ENCODE results near the gene CCDC87. TPM values are rescaled to one million over a fixed set of nuclear protein-coding genes. Genes with fewer than 3 reads are reported as not detected.
"Not testable (repeated sequence)": the region's sequence is repeated elsewhere in the genome, so short reads cannot be mapped to it uniquely, and the experiment has no call there.

The CCDC87 gene
- total RNA-seq, 2 experiments from 2014 or later = not detected

- Mint-ChIP-seq H3K4me1 (peaks cover 37% of the 10 kb centered on the region), H3K4me3 (no peak overlapping the region), H3K9me3 (no peaks in the 10 kb centered on the region), H3K27me3 (no peaks in the 10 kb centered on the region), H3K36me3 (ENCODE audit: low read depth) (peaks cover 3% of the 10 kb centered on the region), H3K27ac (no peak overlapping the region)
- ChIA-PET CTCF (interaction anchor here (0.6 to 3.0 kb wide), 6 partner anchors 10 to 87 kb away, joined by 3 to 15 read pairs (median 4); partner anchors contain the start of gene RBM4B), POLR2A (interaction anchor here (1.2 to 7.6 kb wide), 4 partner anchors 28 to 111 kb away, joined by 3 to 86 read pairs (median 21); partner anchors contain the start of genes RBM14 and RBM4)
- no peak for DNase-seq
These were observed 1.7 kb downstream of the CCDC87 start for GRCh38 chr11:66591175-66591574.

DNA sequence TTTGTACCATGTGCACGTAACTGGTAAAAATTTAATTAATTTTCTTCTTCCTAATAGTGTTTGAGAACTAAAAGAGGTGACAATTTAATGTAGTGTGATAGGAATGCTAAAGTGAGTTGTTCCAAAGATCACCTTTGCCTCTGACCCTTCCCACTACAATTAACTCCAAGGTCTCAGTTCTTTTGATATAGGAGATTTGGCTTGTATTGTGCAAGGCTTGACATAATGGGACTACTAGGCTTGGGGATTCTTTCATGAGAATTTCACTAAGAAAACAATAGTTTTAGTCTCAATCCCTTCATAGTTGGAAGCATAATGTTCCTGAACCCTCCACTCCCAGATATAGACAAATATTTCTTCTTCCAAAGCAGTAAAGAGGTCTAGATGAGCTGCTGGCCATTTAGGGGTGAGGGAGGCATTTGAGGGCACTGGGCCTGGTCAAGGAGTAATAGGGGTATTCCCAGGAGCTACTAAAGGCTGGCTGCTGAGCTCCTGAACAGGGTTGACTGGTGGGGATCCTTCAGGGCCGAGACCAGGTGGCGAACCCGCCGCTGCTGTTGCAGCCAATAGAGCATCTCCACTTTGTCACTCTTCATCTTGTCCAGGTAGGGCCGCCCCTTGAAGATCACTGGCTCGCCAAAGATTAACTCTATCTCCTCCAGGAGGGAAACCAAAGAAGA, 2.7 kb downstream of the CCDC87 start:
- peaks cover 27% of the 10 kb centered on the region for H3K4me1 Mint-ChIP-seq
- H3K4me3 Mint-ChIP-seq = no peak overlapping the region
- H3K27me3 Mint-ChIP-seq = no peaks in the 10 kb centered on the region
- no peak overlapping the region for H3K27ac Mint-ChIP-seq
- no peaks in the 10 kb centered on the region for H3K9me3 Mint-ChIP-seq
- ChIA-PET POLR2A (interaction anchor here (0.9 to 7.6 kb wide), 5 partner anchors 29 to 253 kb away, joined by 3 to 86 read pairs (median 4); partner anchors contain the start of genes RBM14, RBM4 and RCE1), CTCF (interaction anchor here (0.6 to 3.0 kb wide), 3 partner anchors 9 to 88 kb away, joined by 3 to 15 read pairs (median 5); partner anchors contain the start of gene RBM4B)
- DNase-seq = no peak
- H3K36me3 Mint-ChIP-seq (ENCODE audit: low read depth) = peaks cover 3% of the 10 kb centered on the region

GRCh38 chr11:66589315-66589714, 3.5 kb downstream of the CCDC87 start:
- not testable (repeated sequence) for H3K36me3 Mint-ChIP-seq (ENCODE audit: low read depth); H3K9me3 Mint-ChIP-seq; DNase-seq; H3K27me3 Mint-ChIP-seq; H3K27ac Mint-ChIP-seq; H3K4me3 Mint-ChIP-seq
- H3K4me1 Mint-ChIP-seq = peaks cover 19% of the 10 kb centered on the region
- ChIA-PET CTCF (interaction anchor here (3.0 kb wide), 1 partner anchor 89 kb away, joined by 15 read pairs; the partner anchor contains the start of gene RBM4B), POLR2A (interaction anchor here (0.9 to 5.5 kb wide), 3 partner anchors 49 to 254 kb away, joined by 3 to 38 read pairs (median 3); partner anchors contain the start of genes RBM4 and RCE1)

GRCh38 chr11:66586136-66586535, 6.7 kb downstream of the CCDC87 start:
- POLR2A ChIA-PET = no interaction called here
- Mint-ChIP-seq H3K27ac (no peak overlapping the region), H3K4me3 (no peak overlapping the region), H3K9me3 (peaks cover 5% of the 10 kb centered on the region), H3K27me3 (no peaks in the 10 kb centered on the region), H3K4me1 (no peaks in the 10 kb centered on the region), H3K36me3 (ENCODE audit: low read depth) (peaks cover 2% of the 10 kb centered on the region)
- no peak for DNase-seq
- CTCF ChIA-PET = no interaction called here

- H3K9me3 Mint-ChIP-seq; H3K4me1 Mint-ChIP-seq; H3K27me3 Mint-ChIP-seq; DNase-seq; H3K36me3 Mint-ChIP-seq (ENCODE audit: low read depth); POLR2A ChIA-PET; H3K27ac Mint-ChIP-seq; H3K4me3 Mint-ChIP-seq: not testable (repeated sequence)
- CTCF ChIA-PET = interaction anchor here (1.1 kb wide), 1 partner anchor 92 kb away, joined by 3 read pairs; the partner anchor contains the start of gene RBM4B
These were observed 7.4 kb downstream of the CCDC87 start for GRCh38 chr11:66585447-66585846.

DNA sequence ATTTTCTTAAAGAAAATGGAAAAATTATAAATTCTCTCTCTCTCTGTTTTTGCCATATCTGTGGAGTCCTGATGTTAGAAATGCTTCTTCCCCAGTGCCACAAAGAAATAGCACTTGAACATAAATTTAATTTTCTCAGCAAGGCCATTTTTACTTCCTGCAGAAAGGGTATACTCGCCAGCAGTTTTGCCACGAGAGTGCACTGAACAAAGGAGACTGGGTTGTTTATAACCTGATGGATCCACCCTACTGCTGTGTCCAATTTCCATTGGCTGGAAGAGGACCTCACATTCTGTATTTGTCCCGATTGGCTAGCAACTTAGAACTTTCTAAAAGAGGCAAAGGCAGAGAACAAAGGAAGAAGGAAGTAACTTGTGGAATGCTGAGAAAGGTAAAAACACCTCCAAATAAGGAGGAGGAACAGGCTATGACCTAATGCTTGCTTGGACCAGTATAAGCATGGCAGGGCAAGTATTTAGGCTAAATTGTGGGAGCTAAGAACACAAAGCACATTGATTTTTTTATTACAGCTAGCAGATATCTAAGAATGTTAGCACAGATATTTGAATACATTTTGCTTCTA, 10.2 kb downstream of the CCDC87 start:
- H3K36me3 Mint-ChIP-seq (ENCODE audit: low read depth); H3K27me3 Mint-ChIP-seq; H3K9me3 Mint-ChIP-seq; CTCF ChIA-PET; H3K4me1 Mint-ChIP-seq; H3K4me3 Mint-ChIP-seq; H3K27ac Mint-ChIP-seq; POLR2A ChIA-PET; DNase-seq: not testable (repeated sequence)

DNA sequence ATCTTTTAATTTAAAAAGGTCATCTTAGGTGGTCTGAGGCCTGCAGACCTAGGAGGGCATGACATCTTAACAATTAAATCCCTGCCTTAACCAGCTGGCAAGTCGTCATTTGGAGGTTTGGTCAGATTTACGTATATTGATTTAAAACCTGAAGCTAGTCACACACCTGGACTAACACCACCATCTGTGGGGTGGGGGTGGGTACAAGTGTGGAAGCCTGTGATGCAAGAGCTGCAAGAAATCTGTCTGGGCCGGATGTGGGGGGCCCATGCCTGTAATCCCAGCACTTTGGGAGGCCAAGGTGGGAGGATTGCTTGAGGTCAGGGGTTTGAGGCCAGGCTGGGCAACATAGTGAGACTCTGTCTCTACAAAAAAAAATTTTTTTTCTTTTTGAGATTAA, 11.6 kb downstream of the CCDC87 start:
- peaks cover 5% of the 10 kb centered on the region for H3K9me3 Mint-ChIP-seq
- H3K4me1 Mint-ChIP-seq = peaks cover 5% of the 10 kb centered on the region
- H3K27me3 Mint-ChIP-seq = peaks cover 6% of the 10 kb centered on the region
- H3K4me3 Mint-ChIP-seq = no peak overlapping the region
- CTCF ChIA-PET = interaction anchor here (0.9 to 1.8 kb wide), 7 partner anchors 9 to 101 kb away, joined by 3 to 16 read pairs (median 5); partner anchors contain the start of genes ACTN3, CCDC87, CCS and RBM4B
- H3K27ac Mint-ChIP-seq = no peak overlapping the region
- DNase-seq = no peak
- peaks cover 2% of the 10 kb centered on the region for H3K36me3 Mint-ChIP-seq (ENCODE audit: low read depth)
- POLR2A ChIA-PET = interaction anchor here (1.6 kb wide), 1 partner anchor 96 kb away, joined by 10 read pairs; the partner anchor contains the start of gene RBM4B

DNA sequence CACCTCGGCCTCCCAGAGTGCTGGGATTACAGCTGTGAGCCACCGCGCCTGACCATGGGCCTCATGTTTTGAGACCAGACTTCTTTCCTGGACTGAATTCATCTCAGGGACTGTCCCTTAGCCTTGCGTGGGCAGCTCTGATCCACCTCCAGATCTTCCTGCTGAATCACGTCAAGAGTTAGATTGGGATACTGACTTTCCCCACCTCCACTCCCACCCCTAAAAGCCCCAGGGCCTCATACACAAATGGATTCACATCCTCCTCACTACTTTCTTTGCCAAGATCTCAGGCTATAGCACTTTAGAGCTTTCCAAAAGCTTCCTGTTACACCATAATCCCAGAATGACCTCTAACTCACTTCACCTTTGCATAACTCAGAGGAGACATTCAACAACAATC, 12.1 kb downstream of the CCDC87 start:
- H3K4me1 Mint-ChIP-seq = peaks cover 5% of the 10 kb centered on the region
- DNase-seq = no peak
- peaks cover 2% of the 10 kb centered on the region for H3K36me3 Mint-ChIP-seq (ENCODE audit: low read depth)
- POLR2A ChIA-PET = interaction anchor here (1.6 kb wide), 1 partner anchor 97 kb away, joined by 10 read pairs; the partner anchor contains the start of gene RBM4B
- no peak overlapping the region for H3K4me3 Mint-ChIP-seq
- peaks cover 5% of the 10 kb centered on the region for H3K9me3 Mint-ChIP-seq
- peaks cover 7% of the 10 kb centered on the region for H3K27me3 Mint-ChIP-seq
- H3K27ac Mint-ChIP-seq = no peak overlapping the region
- CTCF ChIA-PET = interaction anchor here (0.9 to 1.8 kb wide), 7 partner anchors 10 to 102 kb away, joined by 3 to 16 read pairs (median 5); partner anchors contain the start of genes ACTN3, CCDC87, CCS and RBM4B

GRCh38 chr11:66579017-66579606, 13.8 kb downstream of the CCDC87 start:
- CTCF ChIA-PET = interaction anchor here (0.7 to 4.9 kb wide), 7 partner anchors 10 to 99 kb away, joined by 3 to 90 read pairs (median 3); partner anchors contain the start of genes CCDC87, CCS and RBM4B
- H3K27ac Mint-ChIP-seq = no peak overlapping the region
- H3K36me3 Mint-ChIP-seq (ENCODE audit: low read depth) = peaks cover 2% of the 10 kb centered on the region

GRCh38 chr11:66570850-66571180, 22.0 kb downstream of the CCDC87 start:
- CTCF ChIA-PET = no interaction called here
- peaks cover 4% of the 10 kb centered on the region for H3K4me1 Mint-ChIP-seq
- POLR2A ChIA-PET = no interaction called here
- no peak for DNase-seq
- no peaks in the 10 kb centered on the region for H3K36me3 Mint-ChIP-seq (ENCODE audit: low read depth)
- peaks cover 26% of the 10 kb centered on the region for H3K27me3 Mint-ChIP-seq
- H3K9me3 Mint-ChIP-seq = no peaks in the 10 kb centered on the region
- H3K27ac Mint-ChIP-seq = no peak overlapping the region
- no peak overlapping the region for H3K4me3 Mint-ChIP-seq

More at GRCh38 chr11:66579017-66579606, 13.8 kb downstream of the CCDC87 start:
- Mint-ChIP-seq H3K4me1 (peaks cover 5% of the 10 kb centered on the region), H3K9me3 (peaks cover 5% of the 10 kb centered on the region), H3K4me3 (no peak overlapping the region), H3K27me3 (peaks cover 12% of the 10 kb centered on the region)
- DNase-seq = peak; percentile 71
- POLR2A ChIA-PET = interaction anchor here (0.9 to 1.2 kb wide), 2 partner anchors 38 to 98 kb away, joined by 5 to 12 read pairs; partner anchors contain the start of genes RBM14 and RBM4B

DNA sequence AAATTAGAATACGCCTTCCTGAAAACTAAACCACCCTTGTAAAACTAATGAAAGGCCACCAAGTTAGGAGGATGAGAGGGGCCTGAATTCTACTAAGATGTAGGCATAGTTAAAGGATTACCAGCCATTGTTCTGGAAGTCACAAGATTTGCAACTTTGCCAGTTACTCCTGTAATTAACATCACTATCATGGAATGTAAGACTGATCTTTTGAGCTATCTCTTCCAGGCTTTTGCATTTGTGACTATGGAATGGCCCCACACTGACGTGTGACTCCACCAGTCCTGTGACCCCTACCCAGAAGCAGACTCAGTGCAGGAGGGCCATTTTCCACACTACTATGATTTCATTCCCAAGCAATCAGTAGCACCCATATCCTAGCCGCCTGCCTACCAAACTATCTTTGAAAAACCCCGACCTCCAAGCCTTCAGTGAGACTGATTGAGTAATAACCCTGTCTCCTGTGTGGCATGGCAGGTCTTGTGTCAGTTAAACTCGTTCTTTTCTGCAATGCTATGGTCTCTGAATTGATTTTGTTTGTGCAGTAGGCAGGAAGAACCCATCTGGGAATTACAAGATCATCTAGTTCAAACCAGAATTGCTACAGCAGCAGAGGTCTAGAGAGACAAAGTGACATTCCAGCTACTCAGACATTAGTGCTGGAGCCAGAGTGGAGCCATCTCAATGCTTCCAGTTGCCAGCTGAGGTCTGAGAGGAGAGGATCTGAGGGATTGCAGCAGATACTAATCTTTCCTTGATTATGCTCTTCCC, 22.6 kb downstream of the CCDC87 start:
- Mint-ChIP-seq H3K4me1 (peaks cover 4% of the 10 kb centered on the region), H3K9me3 (no peaks in the 10 kb centered on the region), H3K36me3 (ENCODE audit: low read depth) (no peaks in the 10 kb centered on the region), H3K27me3 (peaks cover 26% of the 10 kb centered on the region), H3K4me3 (no peak overlapping the region), H3K27ac (no peak overlapping the region)
- ChIA-PET CTCF (interaction anchor here (1.4 to 1.6 kb wide), 2 partner anchors 9 to 108 kb away, joined by 4 to 8 read pairs; partner anchors contain the start of gene RBM4B), POLR2A (interaction anchor here (0.7 to 1.5 kb wide), 3 partner anchors 15 to 290 kb away, joined by 3 to 5 read pairs (median 4); partner anchors contain the start of genes ACTN3 and ZDHHC24)
- no peak for DNase-seq

DNA sequence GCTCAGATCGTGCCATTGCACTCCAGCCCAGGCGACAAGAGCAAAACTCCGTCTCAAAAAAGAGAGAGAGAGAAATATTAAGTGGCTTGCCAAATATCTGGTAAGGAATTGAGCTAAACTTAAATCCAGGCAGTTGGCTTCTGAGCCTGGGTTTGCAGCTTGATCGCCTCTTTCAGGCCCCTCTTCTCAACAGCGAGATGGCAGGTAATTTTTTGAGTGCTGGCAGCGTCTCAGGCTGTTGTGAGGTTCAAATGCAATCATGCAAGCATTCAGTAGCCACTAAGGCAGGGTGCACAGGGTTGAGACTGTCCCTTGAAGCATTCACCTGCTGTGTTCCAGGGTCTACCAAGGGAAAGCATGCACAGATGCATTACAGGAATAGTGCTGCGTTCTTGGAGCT, 23.8 kb downstream of the CCDC87 start:
- Mint-ChIP-seq H3K27ac (no peak overlapping the region), H3K4me3 (no peak overlapping the region), H3K9me3 (no peaks in the 10 kb centered on the region), H3K4me1 (peaks cover 4% of the 10 kb centered on the region), H3K27me3 (peaks cover 22% of the 10 kb centered on the region), H3K36me3 (ENCODE audit: low read depth) (no peaks in the 10 kb centered on the region)
- POLR2A ChIA-PET = interaction anchor here (1.5 to 1.7 kb wide), 5 partner anchors 14 to 108 kb away, joined by 3 to 7 read pairs (median 4); partner anchors contain the start of genes ACTN3, RBM14 and ZDHHC24
- DNase-seq = no peak
- CTCF ChIA-PET = interaction anchor here (1.1 to 1.6 kb wide), 4 partner anchors 9 to 151 kb away, joined by 3 to 8 read pairs (median 6); partner anchors contain the start of gene RBM4B

All from activated CD4-positive, alpha-beta memory T cell treated with anti-CD3 and anti-CD28 coated beads, Interleukin-2, amount 10 ng/mL, durations not matched to agents 7 days and 5 days (primary cell).